Anterior cingulate cortex (tissue), 58 donors: Measurements from ENCODE around the gene B4GALNT4.
A peak's percentile ranks its signal among the peaks of the same experiment; 100 is the strongest.
"Not testable (repeated sequence)": the region's sequence is repeated elsewhere in the genome, so short reads cannot be mapped to it uniquely, and the experiment has no call there.

Experiments
- DNase-seq, 58 donors: peaks; one replicate each; lab custom pipeline; 2025; lab: John Stamatoyannopoulos, UW

The B4GALNT4 gene

DNA sequence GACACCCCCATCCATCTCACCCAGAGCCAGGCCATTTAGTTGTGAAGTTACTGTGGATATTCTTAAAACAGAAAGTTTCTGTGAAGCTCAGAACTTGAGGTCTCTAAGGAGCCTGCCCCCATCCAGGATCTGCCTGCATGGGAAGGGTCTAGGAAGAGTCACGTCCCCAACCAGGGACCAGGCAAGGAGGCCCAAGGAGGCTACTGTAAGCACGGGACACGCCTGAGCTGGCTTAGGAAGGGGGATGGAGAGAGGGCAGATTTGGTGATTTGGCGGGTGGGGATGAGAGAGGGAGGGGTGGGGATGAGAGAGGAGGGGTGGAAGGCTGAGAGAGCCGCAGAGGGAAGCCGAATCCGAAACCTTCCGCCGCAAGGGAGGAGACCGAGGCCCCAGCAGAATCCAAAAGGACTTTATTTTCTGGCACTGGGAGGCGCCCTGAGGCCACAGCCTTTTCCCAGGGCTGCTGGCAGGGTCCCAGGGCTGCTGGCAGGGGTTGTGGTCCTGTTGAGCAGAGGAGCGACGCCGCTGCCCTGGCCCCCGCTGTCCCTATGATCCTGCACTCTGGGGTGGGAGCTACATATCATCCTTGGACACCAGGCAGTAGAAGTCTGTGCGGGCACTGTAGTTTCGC is 36.1 kb downstream of the B4GALNT4 start:
- DNase-seq, result peak in 37 of 58 donors; percentile 6 to 64 (median 30)

DNA sequence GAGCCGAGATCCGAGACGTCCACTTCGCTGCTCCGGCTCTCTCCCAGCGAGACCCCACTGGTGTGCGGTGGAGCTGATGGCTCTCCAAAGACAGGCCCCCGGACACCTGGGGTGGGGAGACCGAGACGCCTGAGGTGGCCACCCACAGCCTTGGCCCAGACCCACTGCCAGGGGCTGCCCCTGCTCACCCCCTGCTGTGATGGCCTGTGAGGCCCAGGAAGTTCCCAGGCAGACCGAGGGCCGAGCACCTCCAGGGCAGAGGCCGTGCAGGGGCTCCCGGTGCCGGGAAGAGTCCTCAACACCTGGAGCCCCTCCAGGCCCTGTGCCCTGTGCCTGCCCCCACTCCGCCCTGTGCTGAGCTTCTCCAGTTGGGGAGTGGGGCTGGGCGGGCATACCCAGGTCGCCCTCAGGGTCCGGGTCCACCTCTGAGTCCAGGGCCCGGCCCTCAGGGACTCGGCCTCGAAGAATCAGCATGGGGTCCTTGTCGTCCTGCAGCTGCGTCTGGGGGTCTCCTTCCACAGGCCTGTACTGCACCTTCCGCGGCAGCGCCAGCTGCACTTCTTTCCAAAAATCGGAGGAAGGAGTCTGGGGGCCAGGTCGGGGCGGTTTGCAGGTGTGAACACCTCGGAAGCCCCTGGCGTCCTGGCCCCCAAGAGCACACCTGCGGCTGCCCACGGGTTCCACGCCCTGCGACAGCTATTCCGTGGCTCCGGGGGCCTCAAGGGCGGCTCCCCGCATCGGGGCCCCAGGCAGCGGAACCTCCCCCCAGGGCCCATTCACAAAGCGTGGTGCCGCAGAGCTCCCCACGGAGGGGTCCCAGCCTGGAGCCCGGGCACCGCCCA is 36.9 kb downstream of the B4GALNT4 start:
- DNase-seq, result no peak

DNA sequence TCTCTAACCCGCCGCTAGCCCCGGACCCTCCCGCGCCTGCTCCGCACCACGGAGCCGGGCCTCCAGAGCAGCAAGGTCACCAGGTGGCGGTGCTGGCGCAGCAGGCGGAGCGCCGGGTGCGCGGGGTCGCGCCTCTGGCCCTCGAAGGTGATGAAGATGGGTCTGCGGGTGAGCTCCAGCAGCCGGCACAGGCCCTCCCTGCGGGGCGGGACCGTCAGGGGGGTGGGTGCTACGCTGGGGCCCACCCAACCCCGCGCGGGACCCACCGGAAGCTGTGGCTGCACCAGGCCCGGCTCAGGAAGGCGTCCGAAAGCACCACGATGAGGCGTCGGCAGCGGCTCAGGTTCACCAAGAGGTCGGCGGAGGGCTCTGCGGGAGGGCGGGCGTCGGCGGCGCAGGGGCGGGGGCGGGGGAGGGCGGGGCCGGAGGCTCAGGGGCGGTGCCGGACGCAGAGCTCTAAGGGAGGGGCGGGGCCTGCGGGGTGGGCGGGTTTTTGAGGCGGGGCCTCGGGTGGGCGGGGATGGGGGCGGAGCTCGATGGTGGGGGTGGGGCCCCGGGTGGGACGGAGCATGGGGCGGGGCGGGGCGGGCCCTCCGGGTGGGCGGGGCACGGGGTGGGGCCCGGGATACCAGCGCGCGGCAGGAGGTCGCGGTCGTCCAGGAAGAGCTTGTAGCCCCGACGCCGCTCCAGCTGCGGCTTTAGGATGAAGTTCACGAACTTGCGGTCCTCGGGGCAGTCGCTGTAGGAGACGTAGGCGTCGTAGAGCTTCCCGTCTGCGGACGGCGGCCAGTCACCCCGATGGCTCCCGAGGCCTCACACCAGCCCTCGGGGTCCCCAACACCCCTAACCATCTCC is 37.7 kb downstream of the B4GALNT4 start:
- DNase-seq, result peak in 41 of 58 donors; percentile 11 to 75 (median 49)

DNA sequence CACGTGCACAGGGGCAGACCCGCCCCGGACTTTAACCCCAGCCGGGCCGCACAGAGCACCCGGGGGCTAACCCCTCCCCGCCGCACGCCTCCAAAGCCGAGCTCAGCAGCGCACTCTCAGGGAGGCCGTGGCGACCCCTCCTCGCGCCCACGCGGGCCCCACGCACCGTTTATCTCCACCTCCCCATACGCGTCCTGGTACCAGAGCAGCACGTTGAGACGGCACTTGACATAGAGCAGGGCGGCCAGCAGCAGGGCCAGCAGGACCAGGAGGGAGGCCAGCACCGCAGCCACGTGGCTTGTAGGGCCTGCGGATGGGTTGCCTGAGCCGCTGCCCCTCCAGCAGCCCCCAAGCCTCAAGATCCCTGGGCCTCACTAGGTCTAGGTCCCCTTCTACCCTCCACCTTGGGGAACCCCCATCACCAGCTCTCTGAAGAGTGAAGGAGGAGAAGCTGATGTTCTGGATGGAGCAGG is 38.4 kb downstream of the B4GALNT4 start:
- DNase-seq, result no peak

DNA sequence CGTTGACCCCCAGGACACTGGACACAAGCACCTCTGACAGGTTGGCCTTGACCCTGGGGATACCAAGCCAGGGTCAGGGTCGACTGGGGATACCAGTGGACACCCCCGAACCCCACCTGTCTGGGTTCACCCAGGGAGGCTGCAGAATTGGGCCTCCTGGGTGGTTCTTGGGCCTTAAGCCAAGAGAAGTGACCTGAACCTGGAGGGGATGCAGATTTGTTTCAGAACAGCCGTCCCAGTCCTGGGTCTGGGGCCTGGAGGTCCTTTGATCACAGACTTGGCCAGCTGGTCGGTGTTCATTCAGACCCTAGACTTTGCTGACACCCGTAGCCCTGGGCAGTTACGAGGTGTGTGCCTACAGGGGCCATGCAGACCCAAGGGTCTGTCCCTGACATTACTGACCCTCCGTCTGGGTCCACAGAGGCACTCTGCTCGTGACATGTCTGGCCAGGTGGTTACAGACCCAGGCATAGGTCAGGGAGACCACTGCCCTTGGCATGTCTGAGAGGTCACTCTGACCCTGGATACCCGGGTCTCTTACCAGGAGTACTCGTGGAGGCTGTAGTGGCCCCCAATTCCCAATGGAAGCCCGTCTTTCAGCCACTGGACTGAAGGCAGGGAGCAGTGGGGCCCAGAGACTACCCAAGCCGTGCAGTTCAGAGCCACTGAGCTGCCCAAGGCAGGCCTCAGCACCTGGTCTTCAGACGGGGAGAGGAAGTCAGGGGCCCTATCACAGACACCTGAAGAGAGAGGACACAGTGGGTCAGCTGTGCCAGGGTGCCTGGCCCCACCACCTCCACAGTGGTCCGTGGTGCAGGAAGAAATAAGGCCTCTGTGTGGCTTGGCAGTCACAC is 39.1 kb downstream of the B4GALNT4 start:
- no peak for DNase-seq

DNA sequence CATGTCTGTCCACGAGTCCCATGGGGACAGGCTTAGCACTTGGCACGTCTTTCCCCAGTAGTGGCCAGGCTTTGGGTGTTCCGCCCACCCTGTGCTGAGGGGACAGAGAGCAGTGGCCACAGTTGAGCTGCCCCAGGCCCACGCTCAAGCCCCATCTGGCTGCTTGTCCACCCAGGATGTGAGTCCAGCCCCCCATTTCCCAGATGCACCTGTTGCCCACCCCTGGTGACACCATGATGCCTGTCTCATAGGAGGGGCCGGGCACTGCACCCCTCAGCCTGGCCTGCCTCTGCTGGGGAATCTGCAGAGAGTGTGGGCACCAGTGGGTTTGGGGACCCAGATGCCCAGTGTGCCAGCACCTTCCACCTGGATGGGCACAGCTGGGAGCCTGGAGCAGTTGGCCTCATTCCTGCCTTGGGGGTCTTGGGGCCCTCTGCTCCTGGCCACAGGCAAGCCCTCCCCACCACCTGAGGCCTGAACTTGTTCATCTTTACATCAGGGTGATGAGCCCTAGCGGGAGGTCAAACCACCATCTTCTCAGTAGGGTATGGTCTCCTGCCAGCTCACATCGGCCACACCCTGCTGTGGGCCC is 39.8 kb downstream of the B4GALNT4 start:
- DNase-seq, result no peak

DNA sequence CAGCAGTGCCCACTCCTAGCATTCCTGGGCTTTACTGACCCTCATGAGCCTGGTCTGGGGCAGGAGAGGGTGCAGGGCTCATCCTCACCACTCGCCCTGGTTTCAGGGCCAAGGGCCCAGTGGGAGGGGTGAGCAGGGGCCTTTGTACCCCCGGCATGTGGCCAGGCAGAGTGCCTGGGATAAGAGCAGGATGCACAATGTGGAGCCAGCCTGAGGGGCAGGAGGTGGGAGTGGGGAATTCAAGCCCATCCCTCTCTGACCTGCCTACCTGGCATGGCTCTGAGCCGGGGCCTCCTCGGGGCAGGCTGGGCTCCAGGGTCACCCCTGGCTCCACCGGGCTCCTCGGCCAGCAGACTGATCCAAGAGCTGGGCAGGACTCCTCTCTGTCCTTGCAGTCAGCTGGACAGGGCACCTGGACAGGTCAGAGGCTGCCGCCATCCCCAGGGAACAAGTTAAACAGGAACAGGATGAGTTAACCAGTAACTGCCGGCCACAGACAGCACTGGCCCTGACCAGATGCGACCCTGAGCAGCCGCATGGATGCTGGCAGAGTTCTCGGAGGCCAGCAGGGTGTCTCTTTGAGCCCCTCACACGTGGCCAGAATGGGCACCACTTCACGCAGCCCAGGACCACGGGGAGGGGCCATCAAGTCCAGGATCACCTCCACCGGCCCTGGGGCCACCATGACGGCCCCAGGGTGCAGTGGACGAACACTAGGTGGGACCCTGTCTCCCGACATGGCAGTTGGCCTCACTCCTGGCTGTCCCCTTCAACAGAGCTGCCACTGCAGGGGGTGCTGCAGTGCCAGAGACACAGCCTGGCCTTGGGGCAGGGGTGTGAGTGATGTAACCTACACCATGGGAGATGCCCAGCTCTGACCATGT is 40.5 kb downstream of the B4GALNT4 start:
- no peak for DNase-seq

DNA sequence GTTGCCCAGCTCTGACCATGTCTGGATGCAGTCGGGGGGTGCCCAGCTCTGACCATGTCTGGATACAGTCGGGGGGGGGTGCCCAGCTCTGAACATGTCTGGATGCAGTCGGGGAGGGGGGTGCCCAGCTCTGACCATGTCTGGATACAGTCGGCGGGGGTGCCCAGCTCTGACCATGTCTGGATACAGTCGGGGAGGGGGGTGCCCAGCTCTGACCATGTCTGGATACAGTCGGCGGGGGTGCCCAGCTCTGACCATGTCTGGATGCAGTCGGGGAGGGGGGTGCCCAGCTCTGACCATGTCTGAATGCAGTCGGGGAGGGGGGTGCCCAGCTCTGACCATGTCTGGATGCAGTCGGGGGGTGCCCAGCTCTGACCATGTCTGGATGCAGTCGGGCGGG is 41.4 kb downstream of the B4GALNT4 start:
- DNase-seq, result not testable (repeated sequence)

DNA sequence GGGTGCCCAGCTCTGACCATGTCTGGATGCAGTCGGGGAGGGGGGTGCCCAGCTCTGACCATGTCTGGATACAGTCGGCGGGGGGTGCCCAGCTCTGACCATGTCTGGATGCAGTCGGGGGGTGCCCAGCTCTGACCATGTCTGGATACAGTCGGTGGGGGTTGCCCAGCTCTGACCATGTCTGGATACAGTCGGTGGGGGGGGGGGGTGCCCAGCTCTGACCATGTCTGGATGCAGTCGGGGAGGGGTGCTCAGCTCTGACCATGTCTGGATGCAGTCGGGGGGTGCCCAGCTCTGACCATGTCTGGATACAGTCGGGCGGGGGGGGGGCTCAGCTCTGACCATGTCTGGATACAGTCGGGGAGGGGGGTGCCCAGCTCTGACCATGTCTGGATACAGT is 42.2 kb downstream of the B4GALNT4 start:
- DNase-seq, result not testable (repeated sequence)

DNA sequence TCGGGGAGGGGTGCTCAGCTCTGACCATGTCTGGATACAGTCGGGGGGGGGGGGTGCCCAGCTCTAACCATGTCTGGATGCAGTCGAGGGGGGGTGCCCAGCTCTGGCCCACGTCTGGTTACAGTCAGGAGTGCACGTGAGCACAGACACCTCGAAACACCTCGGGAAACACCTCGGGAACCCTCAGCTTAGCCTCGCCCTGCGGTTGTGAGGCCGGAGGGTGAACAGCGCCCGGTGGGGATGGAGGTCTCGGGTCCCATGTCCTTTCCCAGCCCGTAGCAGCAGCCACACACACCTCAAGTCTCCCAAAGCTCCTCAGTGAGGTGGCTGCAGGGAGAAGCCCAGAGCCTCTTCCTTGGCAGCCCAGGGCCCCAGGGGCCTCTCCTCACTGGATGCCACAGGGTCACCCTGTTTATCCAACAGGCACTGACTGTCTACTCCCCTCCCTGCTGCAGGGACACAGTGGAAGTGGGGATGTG is 43.4 kb downstream of the B4GALNT4 start:
- DNase-seq, result no peak

DNA sequence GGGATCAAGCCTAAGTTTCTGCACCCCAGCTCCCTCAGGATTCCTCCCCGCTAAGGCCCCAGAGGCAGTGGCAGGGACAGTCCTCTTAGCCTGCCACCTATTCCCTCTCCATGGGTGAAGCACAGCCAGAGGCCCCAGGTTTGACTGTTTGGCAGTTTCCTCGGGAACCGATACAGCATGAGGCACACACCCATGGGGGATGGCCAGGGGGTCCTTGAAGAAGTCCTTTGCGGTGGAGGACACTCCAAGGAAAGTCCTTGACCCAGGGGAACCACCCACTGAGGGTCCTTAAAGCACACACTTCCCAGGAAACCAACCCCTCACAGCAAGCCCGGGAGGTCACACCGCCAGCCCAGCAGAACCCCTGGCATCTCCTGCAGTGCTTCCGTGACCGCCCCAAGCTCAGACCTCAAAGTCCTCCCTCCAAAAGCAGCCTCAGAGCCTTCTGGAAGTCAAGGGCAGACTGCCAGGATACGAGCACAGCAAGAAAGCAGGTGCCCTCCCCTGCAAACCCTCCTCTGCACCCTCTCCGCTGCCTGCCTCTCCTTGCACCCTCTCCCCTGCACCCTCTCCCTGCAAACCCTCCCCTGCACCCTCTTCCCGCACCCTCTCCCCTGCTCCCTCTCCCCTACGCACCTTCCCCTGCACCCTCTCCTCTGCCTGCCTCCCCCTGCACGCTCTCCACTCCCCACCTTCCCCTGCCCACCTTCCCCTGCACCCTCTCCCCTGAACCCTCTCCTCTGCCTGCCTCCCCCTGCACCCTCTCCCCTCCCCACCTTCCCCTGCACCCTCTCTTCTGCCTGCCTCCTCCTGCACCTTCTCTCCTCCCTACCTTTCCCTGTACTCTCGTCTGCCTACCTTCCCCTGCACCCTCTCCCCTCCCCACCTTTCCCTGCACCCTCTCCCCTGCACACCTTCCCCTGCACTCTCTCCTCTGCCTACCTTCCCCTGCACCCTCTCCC is 44.1 kb downstream of the B4GALNT4 start:
- no peak for DNase-seq

DNA sequence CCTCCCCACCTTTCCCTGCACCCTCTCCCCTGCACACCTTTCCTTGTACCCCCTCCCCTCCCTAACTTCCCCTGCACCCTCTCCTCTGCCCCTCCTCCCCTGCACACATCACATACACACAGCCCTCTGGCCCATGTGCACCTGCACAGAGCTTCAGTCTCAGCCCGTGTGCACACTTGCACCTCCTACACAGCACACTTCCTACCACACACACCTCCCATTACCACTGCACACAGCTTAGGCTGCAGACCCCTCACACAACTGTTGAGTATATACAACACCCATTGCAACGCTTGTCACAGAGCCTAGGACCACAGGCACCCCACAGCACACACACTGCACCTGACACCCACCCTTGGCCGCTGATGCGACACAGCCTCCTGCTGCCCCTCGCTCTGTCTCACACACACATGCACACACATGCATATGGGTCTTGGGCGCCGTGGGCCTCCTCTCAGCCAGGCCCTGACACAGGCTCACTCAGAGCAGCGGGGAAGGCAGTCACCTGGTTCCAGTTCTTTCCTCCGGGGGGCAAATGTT is 45.1 kb downstream of the B4GALNT4 start:
- DNase-seq, result no peak

DNA sequence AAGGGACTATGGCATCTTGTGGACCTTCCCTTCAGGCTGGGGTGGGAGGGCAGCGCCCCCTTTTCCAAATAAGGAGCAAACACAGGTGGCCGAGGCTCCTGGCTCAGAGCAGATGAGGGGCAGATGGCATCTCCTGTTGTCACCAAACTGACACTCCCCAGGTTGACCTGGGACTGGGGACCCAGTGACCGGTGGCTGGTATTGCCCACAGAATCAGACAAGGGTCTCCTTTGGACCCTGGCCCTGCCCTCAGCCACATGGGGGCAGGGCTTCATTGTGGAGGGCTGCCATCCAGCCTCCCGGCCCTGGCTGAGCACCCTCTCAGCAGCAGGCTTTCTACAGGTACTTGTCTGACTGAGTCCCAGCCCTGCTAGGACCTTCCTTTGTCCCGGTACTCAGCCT is 46.3 kb downstream of the B4GALNT4 start:
- no peak for DNase-seq

DNA sequence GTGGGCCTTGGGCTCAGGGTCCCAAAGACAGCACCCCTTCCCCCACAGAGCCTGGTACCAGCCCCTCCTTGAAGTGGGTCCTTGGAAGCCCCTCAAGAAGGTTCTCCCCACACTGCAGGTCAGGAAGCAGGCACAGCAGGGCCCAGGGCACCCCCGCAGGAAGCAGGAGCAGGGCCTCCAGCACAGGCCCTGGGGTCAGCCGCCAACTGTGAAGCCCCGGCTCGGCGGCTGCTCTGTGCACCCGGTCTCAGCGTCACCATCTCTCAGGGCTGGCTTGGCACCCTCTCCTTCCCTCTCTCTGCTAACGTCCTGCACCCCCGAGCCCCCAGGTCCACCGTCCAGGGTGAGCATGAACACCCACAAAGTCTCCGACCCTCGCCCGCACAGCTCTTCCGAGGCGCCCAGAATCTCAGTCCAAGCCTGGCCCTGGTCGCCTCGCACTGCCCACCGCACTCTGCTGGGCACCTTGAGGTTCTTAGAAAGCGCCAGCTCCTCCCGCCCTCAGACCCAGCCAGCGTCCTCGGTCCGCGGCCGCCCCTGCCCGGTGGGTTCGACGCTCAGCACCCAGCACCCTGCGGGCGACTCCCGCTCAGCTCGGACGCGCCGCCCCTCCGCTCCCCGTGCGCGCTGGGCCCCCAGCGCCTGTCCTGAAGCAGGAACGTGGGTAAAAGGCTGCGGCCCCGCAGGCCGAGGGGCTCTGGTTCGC is 46.9 kb downstream of the B4GALNT4 start:
- no peak for DNase-seq

DNA sequence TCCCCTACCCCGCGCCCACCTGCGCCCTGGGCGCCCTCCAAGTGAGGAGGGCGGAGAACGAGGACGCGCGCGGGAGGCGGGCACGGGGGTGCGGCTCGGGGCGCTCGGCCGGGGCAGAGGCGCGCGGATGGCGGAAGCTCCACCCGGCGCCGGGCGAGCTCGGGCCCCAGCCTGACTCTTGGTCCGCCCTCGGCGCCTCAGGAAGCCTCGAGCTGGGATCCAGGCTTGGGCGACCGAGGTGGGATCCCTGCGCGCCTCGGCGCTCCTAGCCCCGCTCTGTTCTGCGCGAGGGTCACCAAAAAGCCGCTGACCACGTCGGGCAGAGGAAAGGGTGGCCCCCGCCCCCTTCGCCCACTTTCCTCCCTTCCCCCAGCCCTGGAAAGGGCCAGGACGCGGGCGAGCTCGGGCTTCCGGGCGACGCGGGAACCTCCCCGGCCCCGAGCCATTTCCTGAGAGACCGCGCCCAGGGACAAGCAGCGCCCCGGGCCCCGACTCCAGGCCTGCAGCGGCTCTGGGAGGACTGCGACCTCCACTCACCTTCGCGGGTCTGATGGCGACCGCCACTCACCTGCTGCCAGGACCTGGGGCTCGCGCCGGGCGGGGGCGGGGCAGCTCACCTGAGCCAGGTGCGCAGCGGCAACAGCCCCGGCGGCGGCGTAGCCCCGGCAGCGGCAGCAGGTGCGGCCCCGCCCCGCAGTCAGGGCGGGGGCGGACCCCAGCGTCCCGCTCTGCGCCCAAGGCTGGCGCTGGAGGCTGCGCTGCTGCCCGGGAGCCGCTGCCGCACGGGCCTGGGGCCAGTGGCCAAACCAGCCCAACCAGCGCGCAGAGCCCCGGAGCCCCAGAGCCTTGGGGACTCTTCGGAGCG is 47.7 kb downstream of the B4GALNT4 start:
- DNase-seq, result no peak
